GM21515 (cell line): ENCODE data around the gene TENT4A.

Experiments
- ATAC-seq: cut with Tn5 transposase; IDR thresholded peaks from one replicate; pipeline ENCODE4 v1.9.1; 2021; ENCODE audit not compliant: unreplicated experiment

The TENT4A gene

DNA sequence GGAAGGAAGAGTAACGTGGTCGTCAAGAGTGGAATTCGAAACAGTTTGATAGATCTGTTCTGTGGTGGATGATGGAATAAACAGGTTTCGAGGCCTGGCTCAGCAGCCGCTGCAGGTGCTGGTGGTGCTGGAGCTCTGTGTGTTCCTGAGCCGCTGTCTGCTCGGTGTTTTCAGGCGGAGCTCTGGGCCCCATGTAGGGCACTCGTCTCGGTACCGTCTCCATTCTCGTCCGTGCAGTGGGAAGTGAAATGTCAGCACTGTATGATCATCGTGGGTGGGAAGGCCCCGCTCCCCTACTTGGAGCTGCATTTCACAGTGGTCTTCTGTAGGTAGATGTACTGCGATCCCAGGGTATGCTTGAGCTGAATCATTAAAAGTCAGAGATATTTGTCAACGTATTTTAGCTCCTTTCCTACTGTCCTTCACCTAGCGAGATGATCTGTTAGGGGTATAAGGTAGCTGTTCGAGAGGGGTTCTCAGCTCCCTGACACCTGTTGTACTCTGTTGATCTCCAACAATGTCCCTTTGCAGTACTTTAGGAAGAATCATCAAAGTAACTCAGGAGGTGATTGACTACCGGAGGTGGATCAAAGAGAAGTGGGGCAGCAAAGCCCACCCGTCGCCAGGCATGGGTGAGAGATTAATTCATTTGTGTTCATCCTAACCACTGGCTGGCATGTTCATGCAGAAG lies 35.9 kb downstream of the TENT4A start:
- no peak for ATAC-seq

DNA sequence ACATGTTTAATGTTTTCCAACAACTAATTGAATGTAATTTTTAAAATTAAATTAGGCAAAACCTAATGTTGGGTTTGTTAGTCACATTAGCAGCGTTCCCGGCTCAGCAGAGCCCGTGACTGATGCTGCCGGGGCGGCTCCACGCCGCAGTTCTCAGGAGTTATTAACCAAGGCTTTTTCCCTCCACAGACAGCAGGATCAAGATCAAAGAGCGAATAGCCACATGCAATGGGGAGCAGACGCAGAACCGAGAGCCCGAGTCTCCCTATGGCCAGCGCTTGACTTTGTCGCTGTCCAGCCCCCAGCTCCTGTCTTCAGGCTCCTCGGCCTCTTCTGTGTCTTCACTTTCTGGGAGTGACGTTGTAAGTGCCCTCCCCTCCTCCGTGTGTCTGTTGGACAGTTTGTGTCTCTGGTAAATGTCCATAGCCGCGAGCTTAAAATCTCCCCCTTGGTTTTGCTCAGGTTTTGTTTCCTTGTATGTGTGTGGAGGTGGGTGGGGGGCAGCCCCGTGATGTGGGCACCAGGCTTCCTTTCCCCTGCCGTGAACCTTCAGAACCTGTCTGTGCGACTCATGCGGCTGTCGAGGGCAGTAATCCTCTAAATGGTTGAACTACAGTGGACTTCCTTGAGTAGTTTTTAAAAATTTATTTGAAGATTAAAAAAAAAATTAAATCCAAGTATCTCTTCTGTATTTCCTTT lies 37.1 kb downstream of the TENT4A start:
- ATAC-seq, result no peak

DNA sequence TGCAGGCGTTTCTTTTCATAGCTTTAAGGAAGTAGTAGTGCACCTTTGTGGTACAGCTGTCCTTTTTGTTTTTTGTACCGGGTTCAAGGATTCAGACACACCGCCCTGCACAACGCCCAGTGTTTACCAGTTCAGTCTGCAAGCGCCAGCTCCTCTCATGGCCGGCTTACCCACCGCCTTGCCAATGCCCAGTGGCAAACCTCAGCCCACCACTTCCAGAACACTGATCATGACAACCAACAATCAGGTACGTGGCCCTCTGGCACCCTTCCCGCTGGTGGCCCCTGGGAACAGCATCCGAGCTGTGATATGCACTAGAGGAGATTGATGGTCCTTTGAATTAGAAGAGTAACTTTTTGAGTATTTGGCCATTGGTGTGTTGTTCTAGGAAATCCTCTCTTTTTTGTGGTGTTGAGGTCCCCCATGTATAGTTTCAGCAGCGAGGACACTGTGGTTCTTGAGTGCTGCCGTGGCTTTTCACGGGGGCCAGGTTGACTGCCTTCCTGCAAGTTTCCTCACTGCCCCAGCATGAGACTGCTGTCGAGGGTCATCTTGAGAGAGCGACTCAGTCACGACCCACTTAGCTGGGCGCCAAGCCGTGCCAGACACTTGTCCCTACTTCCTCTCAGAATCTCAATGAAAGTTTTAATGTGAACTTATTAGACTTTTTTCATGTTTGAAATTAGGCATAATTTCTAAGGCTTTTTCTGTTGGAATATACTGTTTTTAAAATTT lies 37.9 kb downstream of the TENT4A start:
- no peak for ATAC-seq

DNA sequence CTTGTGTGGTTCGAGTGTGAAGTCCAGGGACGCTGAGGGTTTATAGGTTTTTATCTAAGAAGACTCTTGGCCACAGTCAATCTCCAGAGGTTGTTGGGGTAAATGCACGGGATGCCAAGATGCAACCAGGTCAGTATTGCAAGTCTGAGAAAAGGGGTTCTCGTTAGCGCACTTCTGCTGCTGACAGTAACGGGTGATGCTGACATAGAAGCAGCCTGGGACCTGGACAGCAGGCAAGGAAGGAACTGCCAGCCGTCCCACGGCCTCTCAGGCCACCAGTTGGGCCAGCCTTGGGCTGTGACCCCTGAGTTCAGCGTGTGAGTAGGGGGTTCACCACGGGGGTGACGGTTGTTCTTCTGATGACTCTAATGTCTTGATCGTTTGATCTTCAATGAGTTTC lies 39.0 kb downstream of the TENT4A start:
- ATAC-seq, result no peak

DNA sequence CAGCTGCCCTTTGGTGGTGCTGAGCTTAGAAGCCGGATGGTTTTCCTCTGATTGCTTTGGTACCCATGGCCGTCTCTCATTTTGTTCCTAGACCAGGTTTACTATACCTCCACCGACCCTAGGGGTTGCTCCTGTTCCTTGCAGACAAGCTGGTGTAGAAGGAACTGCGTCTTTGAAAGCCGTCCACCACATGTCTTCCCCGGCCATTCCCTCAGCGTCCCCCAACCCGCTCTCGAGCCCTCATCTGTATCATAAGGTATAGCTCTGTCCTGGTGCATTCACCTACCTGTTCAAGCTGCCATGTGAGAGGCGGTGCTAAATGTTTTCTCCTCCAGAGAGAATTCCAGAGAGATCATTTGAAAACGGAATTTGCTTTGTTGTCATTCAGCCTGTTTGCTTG lies 39.5 kb downstream of the TENT4A start:
- no peak for ATAC-seq

DNA sequence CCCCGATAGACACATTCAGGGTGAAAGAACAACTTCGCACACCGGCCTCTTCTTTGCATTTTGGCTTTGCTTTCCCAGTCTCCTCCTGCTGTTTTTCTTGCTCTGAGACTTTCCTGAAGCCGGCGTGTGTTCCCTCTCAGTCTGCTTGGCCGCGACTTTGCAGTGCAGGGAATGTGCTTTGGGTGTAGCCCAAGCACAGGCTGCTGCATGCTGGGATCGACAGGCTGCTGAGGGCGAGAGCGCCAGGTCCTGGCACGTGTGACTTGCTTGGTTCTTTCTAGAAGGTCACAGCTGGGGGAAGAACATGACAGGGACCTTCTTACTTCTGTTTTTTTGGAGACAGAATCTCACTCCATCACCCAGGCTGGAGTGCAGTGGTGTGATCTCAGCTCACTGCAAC lies 40.6 kb downstream of the TENT4A start:
- no peak for ATAC-seq

DNA sequence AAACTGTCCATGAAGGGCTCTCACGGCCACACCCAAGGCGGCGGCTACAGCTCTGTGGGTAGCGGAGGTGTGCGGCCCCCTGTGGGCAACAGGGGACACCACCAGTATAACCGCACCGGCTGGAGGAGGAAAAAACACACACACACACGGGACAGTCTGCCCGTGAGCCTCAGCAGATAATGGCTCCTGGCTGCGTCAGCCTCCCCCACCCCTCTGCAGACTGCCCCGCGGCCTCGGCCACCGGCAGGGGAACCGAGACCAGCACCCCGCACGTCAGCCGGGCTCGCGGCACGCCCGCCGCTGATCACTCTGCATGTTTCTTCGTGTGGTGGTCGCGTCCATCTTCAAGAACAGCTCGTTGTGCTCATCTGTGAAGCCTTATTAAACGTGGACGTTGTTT lies 41.5 kb downstream of the TENT4A start:
- no peak for ATAC-seq

DNA sequence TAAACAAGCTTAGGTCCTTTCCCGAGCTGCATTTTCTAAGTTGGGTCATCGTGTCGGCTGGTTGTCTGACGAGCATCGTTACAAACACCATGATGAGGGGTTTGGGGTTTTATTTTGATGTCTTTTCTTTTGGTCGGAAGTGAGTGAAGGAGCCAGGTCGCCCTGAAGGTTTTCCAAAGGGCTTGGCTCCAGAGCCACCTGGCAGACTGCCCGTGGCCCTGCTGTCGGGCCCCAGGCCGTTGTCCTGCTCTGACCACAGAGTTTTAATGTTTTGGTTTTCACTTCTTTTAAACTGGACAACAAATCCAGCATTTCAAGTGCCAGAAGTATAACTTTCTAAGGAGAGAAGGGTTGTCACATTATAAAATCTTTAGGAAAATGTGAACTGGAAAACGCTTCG lies 42.3 kb downstream of the TENT4A start:
- ATAC-seq, result no peak

DNA sequence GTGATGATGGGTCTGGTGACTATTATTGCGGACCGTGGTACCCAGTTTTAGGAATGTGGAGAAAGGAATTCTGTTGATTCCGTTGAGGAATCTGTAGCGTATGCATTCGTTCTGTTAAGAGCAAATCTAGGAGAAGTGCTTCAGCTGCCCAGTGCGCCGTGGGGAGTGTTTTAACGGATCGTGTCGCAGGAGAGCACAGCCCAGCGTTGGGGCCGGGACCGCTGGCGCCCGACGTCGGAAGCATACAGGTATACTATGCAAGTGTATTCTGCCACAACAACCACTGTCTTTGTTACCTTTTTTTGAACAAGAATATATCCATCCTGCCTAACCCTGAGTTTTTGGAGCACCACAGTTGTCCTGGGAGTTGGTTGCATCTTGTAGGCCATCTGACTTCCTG lies 42.7 kb downstream of the TENT4A start:
- ATAC-seq, result no peak

DNA sequence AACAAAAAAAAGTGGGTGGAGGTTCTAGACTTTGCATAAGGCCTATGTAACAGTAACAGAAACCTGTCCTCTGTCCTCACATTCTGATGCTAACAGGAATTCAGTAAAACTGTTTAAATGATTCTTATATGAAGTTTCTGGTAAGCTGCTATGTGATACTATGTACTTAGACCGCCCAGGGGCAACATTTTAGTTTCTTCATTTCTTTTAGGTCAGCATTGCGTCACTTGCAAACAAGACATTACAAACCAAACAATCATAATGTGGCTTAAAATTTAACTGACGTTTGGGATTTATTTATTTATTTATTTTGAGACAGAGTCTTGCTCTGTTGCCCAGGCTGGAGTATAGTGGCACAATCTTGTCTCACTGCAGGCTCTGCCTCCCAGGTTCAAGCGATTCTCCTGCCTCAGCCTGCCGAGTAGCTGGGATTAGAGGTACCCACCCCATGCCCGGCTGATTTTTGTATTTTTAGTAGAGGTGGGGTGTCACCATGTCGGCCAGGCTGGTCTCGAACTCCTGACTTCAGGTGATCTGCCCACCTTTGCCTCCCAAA lies 44.3 kb downstream of the TENT4A start:
- ATAC-seq, result no peak

DNA sequence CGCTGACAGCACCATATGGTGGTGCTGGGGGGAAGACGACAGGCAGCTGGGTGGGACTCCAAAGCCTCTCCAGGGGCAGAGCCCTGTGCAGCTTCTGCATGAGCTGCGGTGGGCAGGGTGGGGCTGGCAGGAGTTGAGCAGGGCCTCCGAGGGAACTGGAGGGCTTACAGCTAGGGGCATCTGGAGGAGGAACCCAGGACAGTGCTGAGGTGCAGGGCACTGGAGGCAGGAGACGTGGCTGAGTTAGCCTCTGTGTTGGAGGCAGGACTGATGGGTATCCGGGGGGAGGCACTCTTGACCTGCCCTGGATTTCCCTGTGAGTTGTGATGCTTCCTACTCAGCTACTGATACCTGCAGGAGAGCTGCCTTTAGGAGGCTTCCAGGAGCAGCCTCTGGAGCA lies 45.0 kb downstream of the TENT4A start:
- ATAC-seq, result no peak

DNA sequence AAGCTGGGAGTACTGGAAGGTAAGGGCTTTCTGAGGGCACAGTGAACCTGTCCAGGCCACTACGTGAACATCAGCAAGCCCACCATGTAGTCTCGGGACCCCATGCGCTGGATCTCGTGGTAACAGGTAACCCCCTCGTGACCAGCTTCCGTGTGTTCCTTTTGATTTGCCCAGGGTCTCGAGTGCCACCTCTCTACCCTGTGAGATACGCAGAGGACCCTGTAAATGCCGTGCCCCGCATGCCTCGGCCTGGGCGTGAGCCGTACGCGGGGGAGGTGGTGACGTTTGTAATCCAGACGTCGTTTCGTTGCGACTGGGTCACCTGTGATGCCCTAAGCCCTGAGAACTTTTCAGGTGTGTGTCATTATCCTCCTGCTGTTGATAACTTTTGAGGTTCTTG lies 45.5 kb downstream of the TENT4A start:
- ATAC-seq, result no peak

DNA sequence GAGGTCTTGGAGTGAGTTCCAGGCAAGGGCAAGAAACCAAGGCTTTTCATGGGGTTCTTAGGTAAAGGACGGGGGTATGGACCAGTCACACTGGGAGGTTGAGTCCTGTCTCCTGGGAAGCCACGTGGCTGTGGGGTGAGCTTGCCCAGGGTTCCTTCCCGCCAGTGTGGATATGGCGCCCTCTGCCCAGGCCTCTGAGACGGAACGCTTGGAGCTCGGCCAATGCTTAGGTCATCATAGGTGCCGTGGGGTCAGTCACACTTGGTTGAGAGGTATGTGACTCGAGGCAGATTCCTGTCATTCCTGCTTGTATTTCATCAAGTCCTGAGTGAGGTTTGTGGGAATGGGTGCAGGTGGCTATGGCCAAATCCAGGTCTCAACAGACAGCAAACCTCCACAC lies 46.2 kb downstream of the TENT4A start:
- no peak for ATAC-seq

DNA sequence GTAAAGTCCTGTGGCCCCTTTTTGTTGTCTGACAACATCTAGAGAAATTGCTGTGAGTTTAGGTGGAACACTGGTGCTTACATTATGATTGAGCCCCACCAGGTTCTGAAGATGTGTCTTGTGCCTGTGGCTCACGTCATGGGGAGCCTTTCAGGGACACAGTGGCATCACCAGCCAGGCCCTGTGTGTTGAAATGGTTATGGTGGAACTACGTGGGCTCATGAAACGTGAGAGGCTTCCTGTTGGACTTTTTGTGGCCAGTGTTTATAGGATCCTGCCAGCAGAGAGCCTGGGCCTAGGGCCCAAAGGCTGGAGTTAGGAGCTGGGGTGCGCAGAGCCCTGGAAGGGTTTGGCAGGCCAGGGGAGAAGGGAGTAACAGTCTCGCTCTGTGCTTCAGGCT lies 46.8 kb downstream of the TENT4A start:
- ATAC-seq, result no peak

DNA sequence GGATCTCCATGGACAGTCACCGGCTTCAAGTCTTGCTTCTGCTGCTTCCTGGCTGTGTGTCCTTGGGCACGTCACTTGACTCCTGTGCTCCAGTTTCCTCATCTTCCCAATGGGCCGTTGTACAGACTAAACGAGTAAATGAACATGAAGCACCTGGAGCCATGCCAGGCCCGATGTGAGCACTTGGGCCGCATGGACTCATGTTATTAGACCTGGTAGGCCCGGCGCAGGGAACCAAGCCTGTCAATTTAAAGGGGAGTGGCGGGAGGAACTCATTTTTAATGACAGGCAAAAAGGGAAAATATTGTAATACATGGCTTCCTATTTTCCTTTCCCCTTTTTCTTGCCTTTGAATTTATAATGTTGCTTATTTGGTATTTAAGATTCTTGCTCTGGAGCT lies 47.5 kb downstream of the TENT4A start:
- no peak for ATAC-seq

DNA sequence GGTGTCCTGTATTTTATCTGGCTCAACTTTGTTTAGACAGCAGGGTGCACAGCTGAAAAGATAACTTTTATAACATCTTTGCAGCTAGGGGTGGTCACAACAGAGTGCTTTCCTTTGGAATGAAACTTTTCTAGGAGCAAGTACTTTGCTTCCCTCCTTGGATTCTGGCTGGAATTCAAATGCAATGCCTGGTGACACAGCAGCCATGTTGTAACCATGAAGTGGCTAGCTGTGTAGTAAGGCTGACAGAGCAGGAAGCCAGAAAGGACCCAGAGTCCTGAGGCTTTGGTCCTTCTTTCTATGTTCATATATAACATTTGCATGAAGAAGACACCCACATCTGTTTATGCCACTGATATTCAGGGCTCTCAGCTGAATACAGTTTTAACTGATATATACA lies 48.1 kb downstream of the TENT4A start:
- ATAC-seq, result no peak

DNA sequence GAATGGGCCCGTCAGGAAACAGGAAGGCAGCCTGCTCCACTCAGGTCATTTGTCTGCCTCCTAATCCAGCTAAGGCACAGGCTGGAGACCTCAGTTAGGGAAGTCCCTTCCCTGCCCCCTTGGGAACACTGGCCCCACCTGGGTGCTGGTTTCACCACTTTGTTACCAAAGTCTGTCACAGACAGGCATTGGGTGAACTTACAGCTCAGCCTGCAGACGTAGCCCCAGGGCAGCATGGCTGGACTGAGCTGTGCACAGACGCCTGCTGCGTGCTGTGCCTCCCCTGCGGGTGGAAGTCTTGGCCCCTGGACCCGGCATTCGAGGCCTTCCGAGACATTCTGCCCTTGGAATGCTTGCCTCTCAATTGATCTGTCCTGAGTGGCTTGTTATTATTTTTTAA lies 48.9 kb downstream of the TENT4A start:
- ATAC-seq, result no peak

DNA sequence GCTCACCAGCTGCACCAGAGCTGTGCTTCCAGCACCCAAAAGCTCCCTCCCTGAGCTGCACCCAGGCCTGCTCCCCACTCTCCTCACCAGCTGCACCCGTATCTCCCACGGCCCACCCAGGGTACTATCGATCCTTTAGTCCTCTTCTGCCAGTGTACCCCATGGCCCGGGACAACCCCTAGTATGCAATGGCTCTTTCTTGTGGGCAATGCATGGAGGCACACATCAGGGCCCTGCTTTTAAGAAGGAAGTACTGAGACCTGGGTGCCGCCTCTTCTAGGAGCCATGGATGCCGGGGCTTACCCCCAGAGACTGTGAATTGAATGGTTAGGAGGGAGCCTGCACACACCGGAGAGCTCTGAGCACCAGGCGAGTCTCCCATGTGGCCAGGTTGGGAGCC lies 49.5 kb downstream of the TENT4A start:
- no peak for ATAC-seq

DNA sequence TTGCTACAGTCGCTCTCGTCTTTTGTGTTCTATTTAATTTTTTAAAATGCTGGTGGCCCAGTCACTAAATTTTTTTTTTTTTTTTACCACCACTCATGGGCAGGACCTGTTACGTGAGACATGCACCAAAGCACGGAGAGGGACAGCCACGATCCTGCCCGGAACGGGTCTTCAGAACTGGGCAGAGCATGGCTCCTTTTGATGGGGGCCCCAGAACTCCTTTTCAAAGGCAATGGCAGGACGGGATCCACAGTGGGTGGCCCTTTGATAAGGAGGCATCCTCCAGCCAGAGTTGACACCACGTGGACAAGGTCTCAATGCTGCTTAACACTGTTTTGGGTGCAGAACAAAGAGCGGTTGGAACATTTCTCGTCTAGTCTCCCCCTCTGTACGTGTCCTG lies 50.0 kb downstream of the TENT4A start:
- no peak for ATAC-seq

DNA sequence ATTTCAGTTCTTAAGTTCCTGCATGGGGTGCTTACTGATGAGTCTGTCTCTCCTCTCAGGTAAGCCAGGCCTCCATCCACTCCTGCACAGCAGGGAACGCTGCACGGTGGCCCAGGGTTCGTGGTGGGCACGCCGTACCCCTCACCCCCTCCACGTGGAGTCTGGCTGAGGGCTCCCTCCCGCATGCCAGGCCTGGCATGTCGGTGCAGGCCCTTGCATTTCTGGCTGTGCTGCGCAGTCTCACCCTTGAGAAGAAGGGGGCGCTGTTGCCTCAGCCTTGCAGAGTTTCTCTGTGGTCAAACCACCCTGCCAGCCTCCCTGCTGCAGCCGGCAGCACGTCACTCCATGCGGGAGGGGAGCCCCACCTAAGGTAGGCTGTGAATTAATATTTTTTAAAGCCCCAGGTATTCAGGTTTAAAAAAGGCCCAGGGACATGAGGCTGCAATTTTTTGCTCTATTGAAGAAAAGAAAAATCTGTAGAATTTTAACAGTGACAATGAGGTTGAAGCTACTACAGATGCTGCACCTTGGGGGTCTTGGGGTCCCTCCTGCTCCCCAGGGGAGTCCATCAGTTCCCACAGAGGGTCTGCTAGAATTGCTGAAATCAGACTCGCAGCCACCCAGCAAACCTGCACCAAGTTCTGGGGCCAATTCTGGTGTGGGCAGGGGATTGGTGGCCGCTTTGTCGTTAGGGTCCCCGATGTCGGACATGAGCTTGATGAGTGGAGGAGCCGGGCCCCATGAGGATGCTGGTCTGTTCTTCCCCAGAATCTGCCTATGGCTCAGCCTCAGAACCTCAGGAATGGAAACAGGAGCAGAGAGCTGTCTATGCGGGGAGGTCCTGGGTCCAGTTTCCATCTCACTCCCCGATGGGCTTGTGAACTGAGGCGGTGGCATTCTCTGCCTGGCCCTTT lies 52.6 kb downstream of the TENT4A start:
- peak; percentile 76 for ATAC-seq

DNA sequence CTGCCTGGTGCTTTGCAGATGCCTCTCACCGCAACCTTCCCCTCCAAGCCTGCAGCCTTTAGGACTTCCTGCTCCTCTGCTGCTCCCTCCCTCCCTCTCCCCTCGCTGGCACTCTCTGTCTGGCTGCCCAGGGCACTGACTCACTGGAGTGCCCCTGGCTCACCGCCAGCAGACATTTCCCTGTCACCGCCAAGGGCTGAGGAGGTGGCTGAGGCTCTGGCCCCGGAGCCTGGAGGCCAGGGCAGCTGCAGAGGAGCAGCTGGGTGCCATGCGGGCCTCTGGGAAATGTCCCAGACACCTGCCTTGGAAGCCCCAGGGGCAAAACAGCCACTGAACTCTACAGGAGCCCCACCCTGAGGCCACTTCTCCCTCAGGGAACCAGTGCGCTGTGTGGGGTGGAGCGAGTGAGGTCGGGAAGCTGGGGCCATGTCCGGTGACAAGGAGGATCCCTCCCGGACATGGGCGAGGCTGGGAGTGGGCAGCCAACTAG lies 53.4 kb downstream of the TENT4A start:
- ATAC-seq, result no peak
